Stimulated activated CD4-positive, alpha-beta T cell treated with anti-CD3 and anti-CD28 coated beads, Interleukin-2, amount 100 ng/mL, for 4 hours (primary cell): Measurements from ENCODE around the gene SUPT7L.
"Not testable (repeated sequence)": the region's sequence is repeated elsewhere in the genome, so short reads cannot be mapped to it uniquely, and the experiment has no call there.

Experiments
- DNase-seq: peaks from one replicate; pipeline ENCODE4 v3.0.0-alpha.2; 2020; ENCODE audit warnings: low read depth

The SUPT7L gene

DNA sequence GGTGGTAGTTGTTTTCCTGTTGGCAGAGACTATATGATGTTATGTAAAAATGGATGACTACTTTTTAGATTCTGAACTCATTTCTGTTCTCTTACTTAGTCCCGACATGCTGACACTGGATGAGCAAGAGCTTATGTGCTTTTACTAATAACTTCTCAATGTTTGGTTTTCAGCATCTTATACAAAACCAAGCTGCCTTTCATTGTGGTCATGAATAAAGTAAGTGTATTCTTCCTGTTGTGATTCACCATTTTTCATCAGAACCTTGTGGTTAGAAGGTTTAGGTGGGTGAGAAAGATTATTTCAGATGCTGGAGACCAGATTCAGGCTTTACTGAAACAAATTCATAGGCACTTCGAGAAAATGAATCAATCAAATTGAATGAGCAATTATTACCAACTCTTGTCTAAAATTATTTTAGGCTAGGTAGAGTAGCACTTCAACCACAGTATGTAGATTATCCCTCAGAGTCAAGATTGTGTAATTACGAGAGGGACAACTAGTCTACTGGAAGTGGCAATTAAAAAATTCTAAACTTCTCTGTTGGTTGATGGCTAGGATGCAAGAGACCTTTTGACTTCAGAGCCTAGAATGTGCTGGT lies 25.3 kb downstream of the SUPT7L start:
- no peak for DNase-seq

DNA sequence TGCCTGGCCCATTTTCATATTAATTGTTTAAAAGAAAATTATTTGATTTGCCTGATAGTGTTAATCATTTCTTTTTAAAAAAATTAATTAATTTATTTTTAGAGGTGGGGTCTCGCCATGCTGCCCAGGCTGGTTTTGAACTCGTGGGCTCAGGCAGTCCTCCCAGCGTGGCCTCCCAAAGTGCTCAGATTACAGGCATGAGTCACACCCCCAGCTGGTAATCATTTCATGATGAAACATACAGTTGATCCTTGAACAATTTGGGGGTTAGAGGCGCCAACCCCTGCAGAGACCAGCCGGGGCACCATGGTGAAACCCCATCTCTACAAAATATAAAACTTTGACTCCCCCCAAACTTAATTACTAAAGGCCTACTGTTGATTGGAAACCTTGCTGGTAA lies 26.6 kb downstream of the SUPT7L start:
- DNase-seq, result no peak

DNA sequence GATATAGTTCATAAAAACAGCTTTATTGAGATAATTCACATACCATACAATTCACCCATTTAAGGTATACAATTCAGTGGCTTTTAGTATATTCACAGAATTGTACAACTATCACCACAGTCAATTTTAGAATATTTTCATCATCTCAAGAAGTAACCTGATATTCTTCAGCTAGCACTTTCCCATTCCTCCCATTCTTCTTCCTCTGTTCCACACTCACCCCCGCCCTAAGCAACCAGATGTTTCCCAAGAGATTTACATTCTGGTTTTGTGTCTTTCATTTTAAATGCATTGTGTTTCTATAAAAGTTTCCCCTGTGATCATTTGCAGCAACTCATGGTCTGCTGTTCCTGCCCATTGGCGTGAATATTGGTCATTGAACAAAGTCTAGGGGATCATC lies 29.1 kb downstream of the SUPT7L start:
- DNase-seq, result no peak

DNA sequence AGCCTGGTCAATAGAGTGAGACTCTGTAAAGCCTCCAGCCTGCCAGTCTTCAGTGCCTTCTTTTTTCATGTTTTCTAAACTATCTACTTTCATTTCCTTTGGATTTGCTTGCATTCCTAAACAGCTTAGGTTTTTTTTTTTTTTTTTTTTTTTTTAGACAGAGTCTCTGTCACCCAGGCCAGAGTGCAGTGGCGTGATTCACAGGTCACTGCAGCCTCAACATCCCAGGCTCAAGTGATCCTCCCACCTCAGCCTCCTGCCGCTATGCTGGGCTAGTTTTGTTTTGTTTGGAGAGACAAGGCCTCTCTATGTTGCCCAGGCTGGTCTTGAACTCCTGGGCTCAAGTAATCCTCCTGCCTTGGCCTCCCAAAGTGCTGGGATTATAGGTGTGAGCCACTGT lies 33.2 kb downstream of the SUPT7L start:
- not testable (repeated sequence) for DNase-seq

DNA sequence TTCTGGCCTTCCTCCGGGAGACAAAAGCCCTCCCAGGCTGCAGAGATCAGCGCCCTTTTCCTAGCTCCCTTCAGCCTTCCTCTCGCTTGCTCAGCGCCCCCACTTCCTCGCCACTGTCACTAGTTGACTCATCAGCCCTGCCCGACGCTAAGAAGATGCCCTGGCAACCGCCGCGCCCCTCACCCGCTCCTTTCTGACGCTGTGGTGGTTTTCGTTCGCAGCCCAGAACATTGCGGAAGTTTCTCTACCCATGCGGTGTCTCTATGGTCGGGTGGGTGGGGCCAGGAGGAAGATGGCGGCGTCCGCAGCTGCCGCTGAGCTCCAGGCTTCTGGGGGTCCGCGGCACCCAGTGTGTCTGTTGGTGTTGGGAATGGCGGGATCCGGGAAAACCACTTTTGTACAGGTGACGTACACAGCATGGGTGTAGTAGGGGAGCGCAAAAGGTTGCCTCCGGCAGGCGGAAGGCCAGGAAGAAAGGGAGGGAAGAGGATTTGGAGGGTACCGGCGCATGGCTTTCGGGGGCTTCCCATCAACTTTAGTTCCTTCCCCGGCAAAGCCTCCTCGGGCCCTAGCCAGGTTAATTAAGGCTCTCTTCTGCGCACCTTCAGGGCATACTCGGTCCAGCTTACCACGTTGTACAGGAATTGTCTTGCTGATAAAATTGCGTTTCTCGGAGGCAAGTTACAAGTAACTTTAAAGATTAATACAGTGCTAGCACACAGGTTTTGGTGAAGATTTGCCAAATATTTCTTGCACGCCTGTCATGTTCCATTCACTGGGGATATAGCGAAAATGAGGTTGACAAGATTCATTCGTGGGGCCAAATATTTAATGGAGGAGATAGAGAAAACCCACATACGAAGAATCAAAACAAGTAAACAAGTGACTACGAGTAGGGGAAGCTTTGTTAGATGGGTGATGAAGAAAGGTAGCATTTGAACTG lies 34.4 kb downstream of the SUPT7L start, which contains the start of the genes CCDC121 and GPN1:
CCDC121 (minus strand) TSS at position 246 of the 943 bp plus-strand sequence. CDS start 1,213 bp downstream, outside the sequence.
GPN1 (plus strand) TSS at position 284 of the 943 bp plus-strand sequence; CDS start at position 293, 9 bp downstream.
- DNase-seq, result peak; percentile 94

DNA sequence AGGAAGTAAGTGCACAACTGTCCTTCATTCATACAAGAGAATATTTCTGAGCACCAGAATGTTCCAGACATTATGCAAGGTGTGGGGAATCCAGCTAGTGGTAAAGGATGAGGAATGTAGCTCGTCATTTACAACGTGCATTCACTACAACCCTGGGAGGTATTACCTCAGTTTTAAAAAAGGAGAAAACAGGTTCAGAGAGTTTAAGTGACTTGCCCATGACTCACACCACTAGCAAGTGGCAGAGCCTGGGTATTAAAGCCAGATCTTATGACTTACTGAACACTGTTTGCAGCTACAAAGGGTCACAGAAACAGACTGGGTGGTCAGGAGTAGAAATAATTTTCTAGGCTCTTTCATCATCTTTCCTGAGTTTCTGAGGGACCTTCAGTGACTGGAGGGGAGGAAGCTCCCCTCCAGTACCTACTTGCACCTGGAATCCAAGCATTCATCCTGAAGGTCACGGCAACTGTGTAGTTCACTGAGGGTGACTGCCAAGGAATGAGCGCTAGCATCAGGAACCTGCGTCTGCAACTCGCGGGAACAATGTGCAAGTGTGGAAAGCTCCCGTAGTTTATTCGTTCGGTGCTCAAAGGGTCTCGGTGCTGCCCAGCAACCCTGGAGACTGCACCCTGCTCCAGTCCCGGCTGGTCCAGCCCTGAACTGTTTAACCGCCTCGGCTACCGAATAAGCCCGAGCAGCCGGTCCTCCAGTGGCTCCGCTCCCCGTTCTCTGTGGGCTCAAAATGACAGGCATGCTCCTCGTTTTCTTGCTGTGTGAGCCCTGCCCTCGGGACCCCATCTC lies 35.2 kb downstream of the SUPT7L start:
- DNase-seq, result no peak

DNA sequence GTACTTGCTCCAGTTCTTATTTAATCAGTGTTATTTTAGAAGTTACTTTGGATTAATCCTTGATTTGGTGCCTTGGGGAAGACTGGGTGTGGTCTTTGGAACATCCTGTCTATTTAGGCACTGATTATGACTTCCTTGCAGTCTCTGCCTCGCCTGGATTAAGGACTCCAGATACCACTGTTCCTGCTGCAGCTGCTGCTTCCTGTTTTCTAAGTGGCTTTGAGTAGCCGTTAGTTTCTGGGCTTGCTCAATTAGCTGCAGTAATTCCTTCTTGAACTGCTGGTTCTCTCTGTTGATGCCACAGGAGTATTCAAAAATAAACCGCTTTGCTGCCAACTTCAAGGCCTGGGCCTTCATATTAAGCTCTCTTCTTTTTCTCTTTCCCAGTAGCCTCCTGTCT lies 36.5 kb downstream of the SUPT7L start:
- not testable (repeated sequence) for DNase-seq

DNA sequence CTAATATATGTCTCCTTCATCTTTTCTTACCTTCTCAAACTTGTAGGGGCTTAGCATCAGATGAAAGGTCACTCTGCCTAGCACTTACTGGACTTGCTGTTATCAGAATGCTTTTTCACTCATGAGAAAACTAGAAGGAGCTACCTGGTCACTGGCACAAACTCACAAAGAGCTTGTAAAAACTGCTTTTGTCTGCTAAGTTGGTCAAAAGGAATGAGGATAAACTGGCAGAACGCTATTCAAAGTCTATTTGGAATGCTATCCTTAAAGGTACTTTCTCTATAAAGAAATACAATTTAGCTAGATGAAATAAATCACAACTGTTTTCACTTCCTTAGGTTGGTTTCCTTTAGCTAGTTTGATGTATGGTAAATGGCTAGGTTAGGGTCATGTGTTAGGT lies 37.1 kb downstream of the SUPT7L start:
- not testable (repeated sequence) for DNase-seq

DNA sequence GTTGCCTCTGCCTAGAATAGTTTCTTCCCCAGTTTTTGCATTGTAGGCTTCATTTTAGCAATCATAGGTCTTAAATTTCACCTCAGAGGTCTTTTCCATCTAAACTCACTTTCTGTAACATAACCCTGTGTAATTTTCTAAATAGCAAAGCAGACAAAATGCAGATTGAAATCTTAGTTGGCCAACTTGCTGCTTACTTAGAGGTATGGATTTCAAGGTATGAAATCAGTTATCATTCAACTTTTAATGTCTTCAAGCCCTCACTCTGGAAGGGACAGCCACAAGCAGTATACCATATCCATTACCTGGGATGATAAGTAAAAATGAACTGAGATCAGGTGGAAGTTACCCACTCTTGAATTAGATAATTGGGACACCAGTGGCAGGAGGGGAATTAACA lies 38.5 kb downstream of the SUPT7L start:
- DNase-seq, result no peak

DNA sequence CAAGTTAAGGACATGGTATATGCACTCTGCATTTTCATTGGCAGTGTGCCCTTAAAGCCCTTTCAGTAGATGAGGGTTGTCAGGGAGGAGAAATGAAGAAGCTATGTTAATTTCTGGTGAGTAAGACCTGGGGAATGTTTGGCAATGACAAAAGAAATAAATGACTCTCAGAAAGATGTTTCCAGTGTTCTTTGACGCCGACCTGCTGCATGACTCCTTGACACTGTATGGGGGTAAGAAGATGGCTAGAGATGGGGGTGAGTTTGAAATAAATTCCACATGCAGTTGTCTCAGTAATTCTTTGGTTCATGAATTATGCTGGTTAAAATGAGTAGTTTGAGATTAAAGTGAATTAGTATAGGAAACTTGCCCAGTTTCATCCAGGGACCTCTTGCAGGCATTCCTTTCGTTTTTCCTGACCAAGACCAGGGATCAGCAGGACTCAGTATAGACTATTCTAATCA lies 40.5 kb downstream of the SUPT7L start:
- no peak for DNase-seq

DNA sequence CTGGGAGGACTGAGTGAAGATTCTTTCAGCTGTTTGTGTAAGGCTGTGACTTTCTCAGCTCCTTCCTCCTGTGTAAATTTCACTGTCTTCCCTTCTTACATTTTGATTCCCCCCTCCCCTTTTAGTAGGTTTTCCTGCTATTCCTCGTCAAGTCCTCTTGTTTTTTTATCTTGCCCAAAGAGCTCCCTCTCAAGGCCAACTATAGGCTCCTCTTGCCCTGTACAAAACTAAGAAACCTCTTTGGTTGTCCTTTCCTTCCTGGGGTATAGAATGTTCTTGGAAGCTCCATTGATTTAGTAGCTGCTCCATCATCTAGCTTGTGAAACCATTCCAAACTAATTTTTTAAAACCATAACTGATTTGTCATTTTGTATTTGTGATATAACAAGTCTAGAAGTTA lies 41.9 kb downstream of the SUPT7L start:
- DNase-seq, result no peak

DNA sequence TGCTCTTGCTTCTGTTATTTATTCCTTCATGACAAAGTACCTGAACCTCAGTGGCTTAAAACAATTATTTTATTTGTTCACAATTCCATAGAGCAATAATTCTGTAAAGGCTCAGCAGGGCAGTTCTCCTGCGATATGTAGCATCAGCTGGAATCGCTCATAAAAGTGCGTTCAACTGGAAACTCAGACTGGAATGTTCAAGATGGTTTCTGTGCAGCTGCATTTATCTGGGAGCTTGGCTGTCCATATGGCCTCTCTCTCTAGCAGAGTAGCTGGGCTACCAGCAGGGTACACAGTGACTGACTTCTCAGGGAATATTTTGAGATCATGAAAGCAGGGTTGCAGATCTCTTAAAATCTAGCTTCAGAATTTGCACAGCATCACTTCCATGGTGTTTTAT lies 48.1 kb downstream of the SUPT7L start:
- no peak for DNase-seq

DNA sequence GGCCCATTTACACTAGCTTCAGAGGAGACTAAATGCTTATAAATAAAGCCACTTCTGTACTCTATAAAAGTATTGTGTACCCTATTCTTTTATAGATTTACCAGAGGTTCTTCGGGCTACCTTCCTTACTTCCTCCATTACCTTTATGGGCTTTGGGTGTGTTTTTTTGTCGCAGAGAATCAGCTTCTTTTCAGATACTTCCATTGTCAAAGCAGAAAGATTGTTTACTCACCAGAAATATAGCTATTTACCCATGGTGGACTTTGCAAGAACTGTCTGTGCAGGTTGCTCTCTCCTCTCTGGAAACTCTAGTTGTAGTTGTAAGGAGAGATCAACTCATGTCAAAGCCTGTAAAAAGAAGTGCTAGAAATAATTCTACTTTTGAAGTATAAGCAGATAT lies 49.4 kb downstream of the SUPT7L start:
- no peak for DNase-seq

DNA sequence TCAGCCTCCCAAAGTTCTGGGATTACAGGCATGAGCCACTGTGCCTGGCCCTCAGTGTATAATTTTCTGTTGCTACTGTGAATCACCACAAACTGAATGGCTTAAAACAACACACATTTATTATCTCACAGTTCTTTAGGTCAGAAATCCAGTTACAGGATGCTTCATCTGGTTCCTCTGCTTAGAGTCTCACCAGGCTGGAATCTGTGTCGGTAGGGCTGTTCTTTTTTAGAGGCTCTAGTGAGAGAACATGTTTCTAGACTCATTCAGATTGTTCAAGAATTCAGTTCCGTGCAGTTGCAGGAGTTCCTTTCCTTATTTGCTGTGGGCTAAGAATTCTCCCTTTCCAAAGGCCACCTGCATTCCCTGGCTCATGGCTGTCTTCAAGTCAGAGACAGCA lies 56.8 kb downstream of the SUPT7L start:
- DNase-seq, result no peak
